Breast epithelium (tissue), 3 donors: ENCODE data around the gene SPARC.

Experiments used
- CTCF ChIP-seq, 3 donors: fragments of 450-650 bp; IDR thresholded peaks; one replicate each; pipeline ENCODE4 v1.5.1; 2016 to 2017; ENCODE audit warnings: antibody characterized with exemption in 3 of 3, mild to moderate bottlenecking in 3 of 3, moderate library complexity in 3 of 3
- POLR2A ChIP-seq: fragments of 450-650 bp; IDR thresholded peaks from one replicate; pipeline ENCODE4 v1.6.1; 2016; ENCODE audit warnings: antibody characterized with exemption, mild to moderate bottlenecking, moderate library complexity
- POLR2AphosphoS5 ChIP-seq, 3 donors: sonication (generic); formaldehyde crosslinking; IDR thresholded peaks; one replicate each; pipeline ENCODE4 v1.6.1; 2017; ENCODE audit warnings: antibody characterized with exemption in 3 of 3

- TF ChIP-seq CTCF (IDR thresholded peaks at IDR 0.05) (no peak), POLR2A (no peak), POLR2AphosphoS5 (IDR thresholded peaks at IDR 0.05) (no peak)
Observed at GRCh38 chr5:151646334-151646733, 40.4 kb downstream of the SPARC start.
